ENCODE data around the gene TOMM6.

The TOMM6 gene

DNA sequence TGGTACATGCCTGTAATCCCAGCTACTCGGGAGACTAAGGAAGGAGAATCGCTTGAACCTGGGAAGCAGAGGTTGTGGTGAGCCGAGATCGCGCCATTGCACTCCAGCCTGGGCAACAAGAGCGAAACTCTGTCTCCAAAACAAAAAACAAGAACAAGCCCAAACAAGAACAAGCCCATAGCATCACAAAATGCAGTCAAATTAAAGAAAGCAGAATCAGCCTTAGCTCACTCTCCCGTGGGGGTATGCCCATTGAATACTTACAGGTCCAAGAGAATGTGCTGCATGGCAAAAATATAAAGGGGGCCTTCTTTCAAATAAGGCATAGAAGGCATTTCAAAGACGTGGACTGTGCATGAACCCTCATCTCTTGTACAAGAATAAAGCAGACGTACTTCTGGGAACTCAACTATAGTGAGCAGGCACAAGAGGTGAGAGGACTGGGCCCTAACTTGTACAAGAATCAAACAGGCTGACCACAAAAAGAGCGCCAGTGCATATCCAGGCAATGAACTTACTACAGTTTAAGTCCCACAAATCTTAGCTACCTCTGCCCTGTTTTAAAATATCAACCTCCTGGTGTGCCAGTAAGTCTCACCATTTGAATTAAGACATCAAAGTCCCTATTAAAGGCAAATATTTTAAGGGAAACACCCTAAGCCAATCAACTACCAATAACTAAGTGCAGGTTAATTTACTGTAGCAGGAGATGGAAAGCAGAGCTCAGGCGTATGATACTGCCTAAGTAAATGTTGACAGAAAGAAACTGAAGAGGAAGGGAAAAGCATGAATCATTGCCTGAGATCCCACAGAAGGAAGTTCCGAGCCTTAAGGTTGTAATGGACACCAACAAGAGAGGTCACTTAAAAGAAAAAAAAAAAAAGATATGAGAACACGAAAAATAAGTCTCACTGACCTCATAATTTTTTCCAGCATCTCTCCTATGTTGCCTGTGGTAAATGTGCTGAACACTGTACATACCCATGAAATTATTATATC is 37.4 kb downstream of the TOMM6 start:
- DNase-seq, result no peak

DNA sequence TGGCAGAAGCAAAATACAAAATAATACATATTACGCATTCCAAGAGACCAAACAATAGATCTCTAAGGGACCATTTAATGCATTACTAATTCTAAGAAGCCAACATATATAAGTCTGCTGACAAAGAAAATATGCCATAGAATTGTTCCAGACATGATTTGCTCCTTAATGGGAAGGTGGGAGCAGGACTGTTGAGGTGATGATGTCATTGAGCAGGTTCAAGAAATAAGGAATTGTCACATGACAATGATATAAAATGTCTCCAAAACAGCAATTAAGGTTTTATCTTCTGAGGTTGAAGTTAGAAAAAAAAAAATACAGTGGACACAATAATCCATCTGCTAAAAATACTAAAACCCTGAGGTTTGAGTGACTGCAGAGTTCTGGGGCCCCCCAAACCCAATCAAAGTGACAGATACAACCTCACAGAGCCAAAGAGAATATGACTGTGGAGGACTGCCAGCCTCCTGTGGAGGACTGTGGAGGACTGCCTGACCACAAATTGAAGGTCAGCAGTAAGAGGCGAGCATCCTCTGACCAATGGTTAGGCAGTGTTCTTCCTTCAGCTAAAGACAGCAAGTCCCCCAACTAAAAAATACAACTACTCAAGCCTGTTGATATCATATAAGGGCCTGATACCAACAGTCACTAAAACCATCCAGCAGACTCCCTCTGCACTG is 39.0 kb downstream of the TOMM6 start:
- DNase-seq, result no peak

DNA sequence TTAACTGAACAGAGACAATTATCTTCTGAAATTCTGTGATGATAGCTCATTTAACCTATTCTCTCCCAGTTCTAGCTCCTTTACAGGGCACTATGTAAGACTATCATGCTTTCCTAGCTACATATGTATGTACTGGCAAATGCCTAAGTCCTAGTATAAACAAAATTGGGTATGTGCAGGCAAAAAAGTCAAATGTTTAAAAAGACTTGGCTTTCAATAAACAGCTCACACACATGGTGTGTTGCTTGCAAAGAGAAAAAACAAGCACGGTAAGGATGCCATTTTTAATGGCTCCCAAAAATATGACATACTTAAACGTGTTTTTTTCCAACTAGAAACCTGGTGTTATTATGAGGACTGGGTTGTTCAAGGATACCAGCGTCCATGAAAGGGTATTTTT is 44.8 kb downstream of the TOMM6 start:
- DNase-seq, result no peak

- DNase-seq, result no peak
Observed at GRCh38 chr6:41836022-41836659, 48.6 kb downstream of the TOMM6 start.

- no peak for DNase-seq
Observed at GRCh38 chr6:41836660-41837052, 49.2 kb downstream of the TOMM6 start.
